ENCODE results near the gene AMN1. TPM values are rescaled to one million over a fixed set of nuclear protein-coding genes. Genes with fewer than 3 reads are reported as not detected.
"Not testable (repeated sequence)": the region's sequence is repeated elsewhere in the genome, so short reads cannot be mapped to it uniquely, and the experiment has no call there.

AMN1 gene
- 10.1 and 11.5 TPM in 2 replicates for total RNA-seq (2014; rRNA removed; shearing (Covaris generic))

- peak; percentile 99 for DNase-seq (ENCODE audit: low read depth)
Observed at GRCh38 chr12:31728917-31729640, at the start of gene AMN1. TSS of gene AMN1 (minus strand) at chr12:31729021. CDS start at chr12:31729008, 13 bp downstream.

- no peak for DNase-seq (ENCODE audit: low read depth)
Observed at GRCh38 chr12:31773867-31774266, 45.0 kb upstream of the AMN1 start.

- DNase-seq (ENCODE audit: low read depth), result no peak
Observed at GRCh38 chr12:31773223-31773750, 44.5 kb upstream of the AMN1 start.

DNA sequence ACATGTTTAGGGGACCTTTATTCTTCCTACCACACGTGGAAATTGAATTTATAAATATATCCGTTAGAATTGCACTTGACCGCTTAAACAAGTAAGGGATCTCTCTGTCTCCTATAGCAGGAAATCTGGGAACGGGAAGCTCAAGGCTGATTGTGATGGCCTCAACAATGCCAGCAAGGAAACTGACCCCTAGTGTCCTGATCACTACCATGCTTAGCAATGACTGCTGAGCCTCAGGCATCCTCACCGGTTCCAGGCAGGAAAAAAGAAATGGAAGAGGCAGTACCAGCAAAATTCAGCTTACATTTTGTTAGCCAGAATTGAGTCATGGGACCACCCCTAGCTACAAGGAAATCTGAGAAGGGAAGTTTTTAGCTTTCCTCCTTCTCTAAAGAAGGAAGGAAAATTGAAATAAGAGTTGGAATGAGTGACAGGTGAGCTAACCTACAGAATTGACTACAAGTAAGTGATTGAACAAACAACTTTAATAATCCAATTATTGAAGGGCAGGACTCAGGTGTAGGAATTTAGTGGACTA is 43.9 kb upstream of the AMN1 start:
- DNase-seq (ENCODE audit: low read depth), result no peak

DNA sequence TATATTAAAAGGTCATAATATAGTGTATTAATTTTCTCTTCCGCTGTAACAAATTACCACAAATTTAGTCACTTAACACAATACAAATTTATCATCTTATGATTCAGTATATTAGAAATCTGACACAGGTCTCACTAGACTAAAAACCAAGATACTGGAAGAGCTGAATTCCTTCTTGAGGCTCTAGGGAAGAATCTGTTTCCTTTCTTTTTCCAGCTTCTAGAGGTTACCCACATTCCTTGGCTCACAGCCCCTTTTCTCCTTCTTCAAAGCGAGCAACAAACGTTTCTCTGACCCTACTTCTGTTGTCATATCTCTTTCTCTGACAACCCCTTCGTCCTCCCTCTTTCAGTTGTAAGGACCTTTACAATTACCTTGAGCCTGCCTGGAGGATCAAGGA is 43.4 kb upstream of the AMN1 start:
- DNase-seq (ENCODE audit: low read depth), result no peak

- DNase-seq (ENCODE audit: low read depth), result no peak
Observed at GRCh38 chr12:31768046-31768445, 39.2 kb upstream of the AMN1 start.

DNA sequence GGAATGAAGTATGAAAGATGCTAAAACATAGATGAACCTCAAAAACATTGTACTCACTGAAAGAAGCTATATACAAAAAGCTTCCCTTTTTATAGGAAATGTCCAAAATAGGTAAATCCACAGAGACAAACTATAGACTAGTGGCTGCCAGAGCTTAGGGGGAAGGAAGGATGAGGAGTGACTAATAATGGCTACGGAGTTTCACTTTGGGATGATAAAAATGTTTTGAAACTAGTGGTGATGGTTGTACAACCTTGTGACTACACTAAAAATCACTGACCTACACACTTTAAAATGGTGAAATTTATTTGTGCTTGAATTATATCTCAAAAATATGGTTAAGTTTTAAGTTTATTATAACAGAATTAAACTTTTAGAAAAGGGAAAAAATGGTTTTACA is 37.1 kb upstream of the AMN1 start:
- no peak for DNase-seq (ENCODE audit: low read depth)

GRCh38 chr12:31759632-31760459 is 31.0 kb upstream of the AMN1 start:
- DNase-seq (ENCODE audit: low read depth), result no peak

DNA sequence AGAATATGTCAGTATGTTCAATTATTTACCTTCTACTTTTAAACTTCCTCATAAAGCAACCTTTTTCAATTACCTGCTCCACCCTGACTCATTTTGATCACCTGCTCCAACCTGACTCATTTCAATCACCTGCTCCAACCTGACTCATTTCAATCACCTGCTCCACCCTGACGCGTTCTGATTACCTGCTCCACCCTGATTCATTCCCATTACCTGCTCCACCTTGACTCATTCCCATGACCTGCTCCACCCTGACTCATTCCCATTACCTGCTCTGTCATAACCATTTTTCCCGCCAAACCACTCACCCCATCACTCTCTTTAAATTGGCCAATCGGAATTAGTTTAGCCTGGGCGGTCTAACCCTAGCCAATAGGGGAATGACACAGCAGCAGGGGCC is 29.5 kb upstream of the AMN1 start:
- DNase-seq (ENCODE audit: low read depth), result not testable (repeated sequence)

- peak; percentile 63 for DNase-seq (ENCODE audit: low read depth)
Observed at GRCh38 chr12:31756977-31757420, 28.2 kb upstream of the AMN1 start.

- no peak for DNase-seq (ENCODE audit: low read depth)
Observed at GRCh38 chr12:31752450-31752849, 23.6 kb upstream of the AMN1 start.

DNA sequence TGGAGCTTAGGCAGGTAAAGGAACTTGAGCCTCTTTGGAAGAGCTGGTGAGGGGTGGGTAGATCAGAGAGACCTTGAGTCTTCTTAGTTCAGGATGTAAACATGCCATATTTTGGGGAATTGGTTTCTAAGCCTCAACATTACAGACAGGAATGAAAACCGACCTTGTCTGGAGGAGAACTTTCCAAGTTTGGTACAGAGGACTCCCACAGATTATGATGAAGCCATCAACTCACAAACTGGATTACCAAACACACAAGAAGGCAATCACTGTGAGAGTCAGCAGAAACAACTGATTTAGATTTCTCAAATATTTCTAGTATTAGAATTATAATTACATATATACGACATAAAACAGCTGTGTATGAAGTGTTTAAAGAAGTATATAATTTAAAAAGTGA is 22.3 kb upstream of the AMN1 start:
- no peak for DNase-seq (ENCODE audit: low read depth)

GRCh38 chr12:31750747-31751039 is 21.9 kb upstream of the AMN1 start:
- DNase-seq (ENCODE audit: low read depth), result no peak

DNA sequence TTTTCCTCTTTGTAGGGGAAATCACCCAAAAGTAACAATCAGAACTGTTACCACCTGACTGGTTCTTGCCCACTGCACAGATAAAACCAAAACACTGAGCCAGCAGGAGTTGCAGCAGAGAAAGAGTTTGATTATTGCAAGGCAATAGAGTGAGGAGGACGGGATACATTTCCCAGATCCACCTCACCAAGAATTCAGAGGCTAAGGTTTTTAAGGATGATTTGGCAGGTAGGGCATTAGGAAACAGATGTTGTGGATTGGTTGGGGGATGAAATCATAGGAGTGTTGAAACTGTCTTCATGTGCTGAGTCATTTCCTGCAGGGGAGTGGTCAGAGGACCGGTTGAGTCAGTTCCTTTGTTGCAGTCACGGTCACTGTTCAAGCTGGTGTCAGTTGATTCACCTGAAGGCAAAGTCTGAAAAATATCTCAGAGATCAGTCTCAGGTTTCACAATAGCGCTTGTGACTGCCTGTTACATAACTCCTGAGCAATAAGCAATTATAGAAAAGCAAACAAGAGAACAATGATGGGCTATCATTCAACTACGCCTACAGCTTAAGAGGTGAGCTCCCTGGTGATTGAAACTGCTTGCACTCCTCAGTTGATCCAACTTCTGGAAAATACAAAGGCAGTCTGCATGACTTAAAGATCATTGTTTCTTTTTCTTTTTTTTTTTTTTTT is 20.3 kb upstream of the AMN1 start:
- peak; percentile 98 for DNase-seq (ENCODE audit: low read depth)

DNA sequence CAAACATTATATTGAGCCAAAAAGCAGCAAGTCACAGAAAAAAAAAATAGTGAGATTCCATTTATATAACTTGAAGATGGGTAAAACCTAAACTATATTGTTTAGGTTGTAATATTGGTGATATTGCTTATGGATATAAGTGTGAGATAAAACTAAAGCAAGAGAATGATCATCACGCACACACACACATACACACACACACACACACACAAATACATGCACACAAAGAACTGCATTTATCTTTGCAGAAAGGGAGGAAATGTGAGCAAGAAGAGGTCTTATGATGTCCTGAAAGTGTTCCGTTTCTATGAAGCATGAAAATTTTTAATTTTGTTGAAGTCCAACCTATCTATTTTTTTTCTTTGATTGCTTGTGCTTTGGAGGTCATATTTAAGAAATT is 16.4 kb upstream of the AMN1 start:
- no peak for DNase-seq (ENCODE audit: low read depth)

DNA sequence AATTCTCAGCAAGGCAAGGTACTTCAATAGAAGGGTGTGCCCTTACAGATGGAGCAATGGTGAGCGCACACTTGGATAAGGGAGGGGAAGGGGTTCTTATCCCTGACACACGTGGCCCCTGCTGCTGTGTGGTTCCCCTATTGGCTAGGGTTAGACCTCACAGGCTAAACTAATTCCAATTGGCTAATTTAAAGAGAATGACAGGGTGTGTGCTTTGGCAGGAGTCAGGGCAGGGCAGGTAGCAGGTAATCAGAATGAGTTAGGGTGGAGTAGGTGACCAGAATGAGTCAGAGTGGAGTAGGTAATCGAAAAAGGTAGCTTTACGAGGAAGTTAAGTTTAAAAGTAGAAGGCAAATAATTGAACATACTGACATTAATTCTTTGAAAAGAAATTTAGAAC is 15.5 kb upstream of the AMN1 start:
- not testable (repeated sequence) for DNase-seq (ENCODE audit: low read depth)

DNA sequence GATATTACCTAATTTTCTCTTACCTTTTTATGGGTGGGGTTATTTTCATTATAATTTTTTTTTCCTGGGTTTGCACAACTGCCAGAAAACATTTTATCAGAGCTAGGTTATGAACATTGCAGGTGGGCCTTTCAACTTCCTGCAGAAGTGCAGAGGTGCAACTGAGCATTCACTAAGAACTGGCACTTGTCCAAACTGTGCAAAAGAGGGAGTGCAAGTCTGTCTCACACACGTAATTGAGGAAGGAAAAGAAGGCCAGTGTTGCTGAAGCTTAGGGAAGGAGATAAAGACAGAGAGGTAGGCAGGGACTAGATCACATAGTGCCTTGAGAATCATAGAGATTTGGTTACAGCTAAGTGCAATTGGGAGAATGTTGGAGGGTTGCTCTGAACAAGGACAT is 14.1 kb upstream of the AMN1 start:
- DNase-seq (ENCODE audit: low read depth), result no peak

DNA sequence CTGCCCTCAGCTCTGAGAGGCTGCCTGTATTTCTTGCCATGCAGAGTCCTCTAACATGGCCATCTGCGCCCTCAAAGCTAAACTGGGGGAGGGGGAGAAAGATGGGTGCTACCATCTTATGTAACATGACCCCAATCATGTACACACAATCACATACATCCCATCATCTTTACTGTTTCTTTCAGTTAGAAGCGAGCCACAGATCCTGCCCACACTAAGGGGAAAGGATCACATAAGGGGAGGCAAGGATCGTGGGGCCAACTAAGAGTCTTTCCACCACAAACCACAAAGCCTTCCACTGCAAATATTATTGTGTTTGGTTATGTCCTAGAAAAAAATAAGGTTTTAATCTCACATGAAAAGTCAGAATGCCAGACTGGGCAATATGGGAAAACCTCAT is 11.8 kb upstream of the AMN1 start:
- DNase-seq (ENCODE audit: low read depth), result no peak

DNA sequence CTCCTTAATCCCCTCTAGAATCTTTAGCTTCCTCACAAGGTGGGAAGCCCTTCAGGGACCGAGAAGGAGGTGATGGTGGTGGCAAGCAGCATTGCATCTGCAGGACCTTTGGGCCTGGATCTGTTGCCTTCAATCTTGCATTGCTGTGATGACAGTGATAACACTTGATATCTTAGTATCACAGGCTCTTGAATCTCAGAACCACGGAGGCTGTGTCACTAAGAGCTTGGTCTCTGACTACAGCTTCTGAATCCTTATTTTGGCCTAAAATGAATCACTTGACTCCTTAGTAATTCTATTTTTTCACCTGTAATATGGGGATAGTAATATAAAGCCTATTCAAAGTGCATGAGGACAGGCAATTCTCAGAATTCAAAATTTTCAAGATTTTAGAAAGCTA is 8.9 kb upstream of the AMN1 start:
- no peak for DNase-seq (ENCODE audit: low read depth)

- no peak for DNase-seq (ENCODE audit: low read depth)
Observed at GRCh38 chr12:31737345-31737744, 8.5 kb upstream of the AMN1 start.

- DNase-seq (ENCODE audit: low read depth), result peak; percentile 92
Observed at GRCh38 chr12:31736472-31736871, 7.7 kb upstream of the AMN1 start.
